ENCODE data around the gene PRX. TPM values are rescaled to one million over a fixed set of nuclear protein-coding genes. Genes with fewer than 3 reads are reported as not detected.

PRX gene
- total and polyA plus RNA-seq, 2 of the 13 experiments (the other 11 are each of a cell fraction or from before 2014, with no cell fraction given), result 0.66 TPM

- TF ChIP-seq REL (CRISPR knock-in tag; conservative IDR thresholded peaks at IDR 0.05) (peak; percentile 54; the same call in 1 of the 2 replicates), SP2 (CRISPR knock-in tag; IDR thresholded peaks at IDR 0.05) (peak; percentile 80), U2AF2 (IDR thresholded peaks at IDR 0.05; ENCODE audit: low read depth, low read length) (no peak), HIC2 (CRISPR knock-in tag; IDR thresholded peaks at IDR 0.05; ENCODE audit: low read depth) (no peak), RFXAP (CRISPR knock-in tag; IDR thresholded peaks at IDR 0.05; ENCODE audit: borderline replicate concordance) (peak; percentile 77; the same call in 1 of the 2 replicates), TFDP1 (CRISPR knock-in tag; IDR thresholded peaks at IDR 0.05; ENCODE audit: borderline replicate concordance) (no peak; the same call in 1 of the 2 replicates), CREBL2 (CRISPR knock-in tag; IDR thresholded peaks at IDR 0.05; ENCODE audit: borderline replicate concordance) (no peak), MLLT10 (CRISPR knock-in tag; IDR thresholded peaks at IDR 0.05) (no peak), SNAPC2 (CRISPR knock-in tag; IDR thresholded peaks at IDR 0.05) (no peak), KDM1A (CRISPR knock-in tag; IDR thresholded peaks at IDR 0.05) (no peak), ATM (IDR thresholded peaks at IDR 0.05; ENCODE audit: borderline replicate concordance) (no peak), TRAFD1 (CRISPR knock-in tag; IDR thresholded peaks at IDR 0.05; ENCODE audit: borderline replicate concordance) (no peak), ZNF296 (CRISPR knock-in tag; conservative IDR thresholded peaks at IDR 0.05) (no peak), SSRP1 (CRISPR knock-in tag; IDR thresholded peaks at IDR 0.05) (no peak), ARNTL (CRISPR knock-in tag; IDR thresholded peaks at IDR 0.05) (peak; percentile 84), GATA4 (IDR thresholded peaks at IDR 0.05; ENCODE audit: borderline replicate concordance, low read depth) (0 out of 2 replicates have a peak, but pooled peaks have one; percentile 47), ZNF879 (CRISPR knock-in tag; IDR thresholded peaks at IDR 0.05) (no peak), RCOR2 (CRISPR knock-in tag; IDR thresholded peaks at IDR 0.05) (no peak), ZNF382 (CRISPR knock-in tag; IDR thresholded peaks at IDR 0.05; ENCODE audit: borderline replicate concordance) (no peak), DBP (CRISPR knock-in tag; IDR thresholded peaks at IDR 0.05; ENCODE audit: not compliant biosample characterization) (no peak), MBNL3 (CRISPR knock-in tag; conservative IDR thresholded peaks at IDR 0.05) (0 out of 2 replicates have a peak, but pooled peaks have one; percentile 64)
- TF ChIP-seq, protein P1, sequence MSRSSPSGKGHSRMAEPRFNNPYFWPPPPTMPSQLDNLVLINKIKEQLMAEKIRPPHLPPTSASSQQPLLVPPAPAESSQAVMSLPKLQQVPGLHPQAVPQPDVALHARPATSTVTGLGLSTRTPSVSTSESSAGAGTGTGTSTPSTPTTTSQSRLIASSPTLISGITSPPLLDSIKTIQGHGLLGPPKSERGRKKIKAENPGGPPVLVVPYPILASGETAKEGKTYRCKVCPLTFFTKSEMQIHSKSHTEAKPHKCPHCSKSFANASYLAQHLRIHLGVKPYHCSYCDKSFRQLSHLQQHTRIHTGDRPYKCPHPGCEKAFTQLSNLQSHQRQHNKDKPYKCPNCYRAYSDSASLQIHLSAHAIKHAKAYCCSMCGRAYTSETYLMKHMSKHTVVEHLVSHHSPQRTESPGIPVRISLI (CRISPR knock-in tag; IDR thresholded peaks at IDR 0.05; ENCODE audit: borderline replicate concordance), result no peak
Observed at GRCh38 chr19:40348125-40348913, 64.9 kb downstream of the PRX start, which contains the start of the genes C19orf47 and PLD3 (continued).

Measured in HepG2 (cell line).